K562 (cell line): ENCODE data around the gene ACOT2. TPM values are rescaled to one million over a fixed set of nuclear protein-coding genes. Genes with fewer than 3 reads are reported as not detected.
A peak's percentile ranks its signal among the peaks of the same experiment; 100 is the strongest.

ENCODE experiments used
- KDM4B ChIP-seq, 2 experiments: fragments of 450-650 bp in 1 of 2; sonication (generic) in 1 of 2; IDR thresholded peaks; 2 replicates each; pipeline ENCODE4 v1.6.1; 2016 to 2017; ENCODE audit warnings: borderline replicate concordance in 2 of 2, antibody characterized with exemption in 1 of 2, low read depth in 1 of 2, mild to moderate bottlenecking in 1 of 2
- L3MBTL2 ChIP-seq: fragments of 450-650 bp; IDR thresholded peaks from 2 replicates; pipeline ENCODE4 v1.6.1; 2016; ENCODE audit warnings: mild to moderate bottlenecking, moderate library complexity
- MTA2 ChIP-seq: fragments of 450-650 bp; IDR thresholded peaks from 2 replicates; pipeline ENCODE4 v1.6.1; 2016; ENCODE audit warnings: low read depth
- PHTF2 ChIP-seq: fragments of 250-450 bp; sonication (Bioruptor Pico); IDR thresholded peaks from 2 replicates; pipeline ENCODE4 v1.5.0; 2021; ENCODE audit warnings: mild to moderate bottlenecking
- RBFOX2 ChIP-seq: fragments of 200-400 bp; formaldehyde crosslinking; IDR thresholded peaks from 2 replicates; pipeline ENCODE4 v1.6.1; 2017; ENCODE audit warnings: low read depth, mild to moderate bottlenecking, low read length, moderate library complexity
- SFPQ ChIP-seq: fragments of 200-400 bp; formaldehyde crosslinking; IDR thresholded peaks from 2 replicates; pipeline ENCODE4 v1.6.1; 2017; ENCODE audit warnings: mild to moderate bottlenecking, low read depth, low read length, moderate library complexity
- SRSF1 ChIP-seq: fragments of 200-400 bp; formaldehyde crosslinking; IDR thresholded peaks from 2 replicates; pipeline ENCODE4 v1.6.1; 2017; ENCODE audit warnings: mild to moderate bottlenecking, low read depth, low read length, moderate library complexity
- TGIF2 ChIP-seq: sonication (generic); formaldehyde crosslinking; IDR thresholded peaks from 2 replicates; pipeline ENCODE4 v1.8.1; 2022; ENCODE audit warnings: mild to moderate bottlenecking, missing genetic modification reagents, moderate library complexity
- polyA plus RNA-seq, 8 experiments: library from polyadenylated mRNA; depleted of rRNA in 4 of 8; stranded (reverse) in 5 of 8; unstranded in 3 of 8; fragments of >200 nt; fragmentation: Nextera tagmentation in 2 of 8; fragmentation: Illumina TruSeq in 1 of 8; extraction: Ambion mirVana in 2 of 8; extraction: Trizol in 1 of 8; gene quantifications; 2 replicates each; pipeline versions ENCODE4 v1.2.1 to v1.2.3, GENCODE V29; 2011 to 2014; ENCODE audit warnings: inconsistent platforms in 1 of 8, missing spikeins in 1 of 8
- total RNA-seq, 7 experiments: library from RNA; depleted of rRNA in 6 of 7; stranded (reverse); fragments of >200 nt in 6 of 7; fragmentation: Illumina TruSeq in 2 of 7; extraction: Trizol in 2 of 7; gene quantifications; 2 replicates each; pipeline versions ENCODE4 v1.2.1 to v1.2.3, GENCODE V29; 2011 to 2021; ENCODE audit warnings: low replicate concordance in 1 of 7
- TF ChIP-seq, protein P1 (sequence below): fragments of 450-650 bp; IDR thresholded peaks from 2 replicates; pipeline ENCODE4 v1.7.1; 2018; ENCODE audit warnings: mild to moderate bottlenecking, low read depth; ENCODE audit not compliant: partially characterized antibody
- TF ChIP-seq, protein P2 (sequence below), 2 experiments: IDR thresholded peaks; 2 replicates each; pipeline ENCODE4 v1.6.1; 2012; ENCODE audit warnings: improper control_type of control experiment in 2 of 2, low read depth in 2 of 2, low read length in 2 of 2, borderline replicate concordance in 1 of 2
- TF ChIP-seq, protein P3 (sequence below): conservative IDR thresholded peaks from 2 replicates; pipeline ENCODE4 v1.6.1; 2011; ENCODE audit warnings: low read depth, mild to moderate bottlenecking, low read length; ENCODE audit not compliant: control insufficient read depth

The ACOT2 gene
- total and polyA plus RNA-seq, 9 of the 15 experiments (the other 6 are each of a cell fraction or from before 2014, with no cell fraction given), result 0.04 to 0.15 (median 0.04) TPM; not detected in 6

DNA sequence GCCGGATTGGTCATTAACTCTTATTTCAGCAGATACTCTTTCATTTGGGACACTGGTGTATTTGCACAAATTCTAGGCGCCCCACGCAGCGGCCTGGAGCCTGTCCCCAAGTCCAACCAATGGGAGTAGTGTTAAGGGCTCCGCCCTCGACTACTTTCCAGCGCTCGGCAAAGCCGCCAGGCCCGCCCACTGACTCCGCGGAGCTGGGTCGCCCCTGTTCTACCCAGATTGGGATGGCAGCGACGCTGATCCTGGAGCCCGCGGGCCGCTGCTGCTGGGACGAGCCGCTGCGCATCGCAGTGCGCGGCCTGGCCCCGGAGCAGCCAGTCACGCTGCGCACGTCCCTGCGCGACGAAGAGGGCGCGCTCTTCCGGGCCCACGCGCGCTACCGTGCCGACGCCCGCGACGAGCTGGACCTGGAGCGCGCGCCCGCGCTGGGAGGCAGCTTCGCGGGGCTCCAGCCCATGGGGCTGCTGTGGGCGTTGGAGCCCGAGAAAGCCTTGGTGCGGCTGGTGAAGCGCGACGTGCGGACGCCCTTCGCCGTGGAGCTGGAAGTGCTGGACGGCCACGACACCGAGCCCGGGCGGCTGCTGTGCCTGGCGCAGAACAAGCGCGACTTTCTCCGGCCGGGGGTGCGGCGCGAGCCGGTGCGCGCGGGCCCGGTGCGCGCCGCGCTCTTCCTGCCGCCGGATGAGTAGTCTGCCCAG is 43.5 kb downstream of the ACOT2 start, which contains the start of gene ACOT6 (continued):
- TF ChIP-seq, protein P1, sequence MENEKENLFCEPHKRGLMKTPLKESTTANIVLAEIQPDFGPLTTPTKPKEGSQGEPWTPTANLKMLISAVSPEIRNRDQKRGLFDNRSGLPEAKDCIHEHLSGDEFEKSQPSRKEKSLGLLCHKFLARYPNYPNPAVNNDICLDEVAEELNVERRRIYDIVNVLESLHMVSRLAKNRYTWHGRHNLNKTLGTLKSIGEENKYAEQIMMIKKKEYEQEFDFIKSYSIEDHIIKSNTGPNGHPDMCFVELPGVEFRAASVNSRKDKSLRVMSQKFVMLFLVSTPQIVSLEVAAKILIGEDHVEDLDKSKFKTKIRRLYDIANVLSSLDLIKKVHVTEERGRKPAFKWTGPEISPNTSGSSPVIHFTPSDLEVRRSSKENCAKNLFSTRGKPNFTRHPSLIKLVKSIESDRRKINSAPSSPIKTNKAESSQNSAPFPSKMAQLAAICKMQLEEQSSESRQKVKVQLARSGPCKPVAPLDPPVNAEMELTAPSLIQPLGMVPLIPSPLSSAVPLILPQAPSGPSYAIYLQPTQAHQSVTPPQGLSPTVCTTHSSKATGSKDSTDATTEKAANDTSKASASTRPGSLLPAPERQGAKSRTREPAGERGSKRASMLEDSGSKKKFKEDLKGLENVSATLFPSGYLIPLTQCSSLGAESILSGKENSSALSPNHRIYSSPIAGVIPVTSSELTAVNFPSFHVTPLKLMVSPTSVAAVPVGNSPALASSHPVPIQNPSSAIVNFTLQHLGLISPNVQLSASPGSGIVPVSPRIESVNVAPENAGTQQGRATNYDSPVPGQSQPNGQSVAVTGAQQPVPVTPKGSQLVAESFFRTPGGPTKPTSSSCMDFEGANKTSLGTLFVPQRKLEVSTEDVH, result no peak
- peak; percentile 42; the same call in 1 of the 2 replicates for TF ChIP-seq L3MBTL2
- peak; percentile 67 for TF ChIP-seq RBFOX2
- no peak for TF ChIP-seq TGIF2 (CRISPR knock-in tag)
- no peak for TF ChIP-seq SRSF1
- TF ChIP-seq, protein P2, sequence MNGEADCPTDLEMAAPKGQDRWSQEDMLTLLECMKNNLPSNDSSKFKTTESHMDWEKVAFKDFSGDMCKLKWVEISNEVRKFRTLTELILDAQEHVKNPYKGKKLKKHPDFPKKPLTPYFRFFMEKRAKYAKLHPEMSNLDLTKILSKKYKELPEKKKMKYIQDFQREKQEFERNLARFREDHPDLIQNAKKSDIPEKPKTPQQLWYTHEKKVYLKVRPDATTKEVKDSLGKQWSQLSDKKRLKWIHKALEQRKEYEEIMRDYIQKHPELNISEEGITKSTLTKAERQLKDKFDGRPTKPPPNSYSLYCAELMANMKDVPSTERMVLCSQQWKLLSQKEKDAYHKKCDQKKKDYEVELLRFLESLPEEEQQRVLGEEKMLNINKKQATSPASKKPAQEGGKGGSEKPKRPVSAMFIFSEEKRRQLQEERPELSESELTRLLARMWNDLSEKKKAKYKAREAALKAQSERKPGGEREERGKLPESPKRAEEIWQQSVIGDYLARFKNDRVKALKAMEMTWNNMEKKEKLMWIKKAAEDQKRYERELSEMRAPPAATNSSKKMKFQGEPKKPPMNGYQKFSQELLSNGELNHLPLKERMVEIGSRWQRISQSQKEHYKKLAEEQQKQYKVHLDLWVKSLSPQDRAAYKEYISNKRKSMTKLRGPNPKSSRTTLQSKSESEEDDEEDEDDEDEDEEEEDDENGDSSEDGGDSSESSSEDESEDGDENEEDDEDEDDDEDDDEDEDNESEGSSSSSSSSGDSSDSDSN (IDR thresholded peaks at IDR 0.05; ENCODE audit: borderline replicate concordance in 1 of 2, low read depth in 2 of 2, low read length in 2 of 2), result peak in 1 of 2 experiments; percentile 66; a peak in 1 of 4 replicates
- TF ChIP-seq, protein P3, sequence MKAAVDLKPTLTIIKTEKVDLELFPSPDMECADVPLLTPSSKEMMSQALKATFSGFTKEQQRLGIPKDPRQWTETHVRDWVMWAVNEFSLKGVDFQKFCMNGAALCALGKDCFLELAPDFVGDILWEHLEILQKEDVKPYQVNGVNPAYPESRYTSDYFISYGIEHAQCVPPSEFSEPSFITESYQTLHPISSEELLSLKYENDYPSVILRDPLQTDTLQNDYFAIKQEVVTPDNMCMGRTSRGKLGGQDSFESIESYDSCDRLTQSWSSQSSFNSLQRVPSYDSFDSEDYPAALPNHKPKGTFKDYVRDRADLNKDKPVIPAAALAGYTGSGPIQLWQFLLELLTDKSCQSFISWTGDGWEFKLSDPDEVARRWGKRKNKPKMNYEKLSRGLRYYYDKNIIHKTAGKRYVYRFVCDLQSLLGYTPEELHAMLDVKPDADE, result no peak
- no peak for TF ChIP-seq PHTF2
- no peak for TF ChIP-seq SFPQ
- TF ChIP-seq KDM4B (IDR thresholded peaks at IDR 0.05; ENCODE audit: borderline replicate concordance in 2 of 2, low read depth in 1 of 2), result no peak
- no peak for TF ChIP-seq MTA2
